HG03280 (cell line): Measurements from ENCODE around the gene TNIP3.

Source experiments
- ATAC-seq: cut with Tn5 transposase; IDR thresholded peaks from one replicate; pipeline ENCODE4 v1.9.1; 2021; ENCODE audit warnings: mild to moderate bottlenecking, moderate library complexity; ENCODE audit not compliant: unreplicated experiment

TNIP3 gene

DNA sequence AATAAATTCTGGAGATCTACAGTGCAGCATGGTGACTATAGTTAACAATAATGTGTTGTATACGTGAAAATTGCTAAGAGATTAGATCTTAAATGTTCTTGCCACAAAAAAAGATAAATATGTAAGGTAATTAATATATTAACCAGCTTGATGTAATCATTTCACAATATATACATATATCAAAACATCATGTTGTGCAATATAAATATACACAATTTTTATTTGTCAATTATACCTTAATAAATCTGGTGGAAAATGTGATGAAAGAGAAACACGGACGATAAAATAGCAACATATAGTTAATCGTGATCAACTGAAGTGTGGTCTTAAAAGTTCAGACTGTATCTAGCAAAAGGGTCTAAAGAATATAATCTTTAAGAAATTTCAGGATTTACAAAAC, 75.3 kb downstream of the TNIP3 start:
- no peak for ATAC-seq
